K562 (cell line): Measurements from ENCODE around the gene TMEM150A. TPM values are rescaled to one million over a fixed set of nuclear protein-coding genes. Genes with fewer than 3 reads are reported as not detected.

Experiments used
- BACH1 ChIP-seq: fragments of 200-800 bp; sonication (Bioruptor generic); IDR thresholded peaks from 2 replicates; pipeline ENCODE4 v1.6.1; 2016; ENCODE audit warnings: missing genetic modification characterization, missing compliant biosample characterization
- CHCHD3 ChIP-seq: fragments of 250-450 bp; sonication (Bioruptor Pico); IDR thresholded peaks from 2 replicates; pipeline ENCODE4 v2.1.2; 2022; ENCODE audit warnings: mild to moderate bottlenecking
- GABPB2 ChIP-seq: fragments of 250-450 bp; sonication (Bioruptor Pico); conservative IDR thresholded peaks from 2 replicates; pipeline ENCODE4 v1.5.1; 2021; ENCODE audit warnings: mild to moderate bottlenecking
- NONO ChIP-seq, 2 experiments: fragments of 200-400 bp in 1 of 2; fragments of 450-650 bp in 1 of 2; formaldehyde crosslinking in 1 of 2; IDR thresholded peaks; 2 replicates each; pipeline ENCODE4 v1.6.1; 2017; ENCODE audit warnings: low read depth in 2 of 2, mild to moderate bottlenecking in 2 of 2, moderate library complexity in 2 of 2, low read length in 1 of 2
- PHF20 ChIP-seq: fragments of 450-650 bp; IDR thresholded peaks from 2 replicates; pipeline ENCODE4 v1.6.1; 2018; ENCODE audit not compliant: partially characterized antibody
- PHF8 ChIP-seq: fragments of 200-600 bp; sonication (generic); IDR thresholded peaks from 2 replicates; pipeline ENCODE4 v1.6.1; 2012; ENCODE audit warnings: mixed run types, mild to moderate bottlenecking, inconsistent platforms, low read length, moderate library complexity, borderline replicate concordance
- PYGO2 ChIP-seq: fragments of 450-650 bp; IDR thresholded peaks from 2 replicates; pipeline ENCODE4 v1.6.1; 2016; ENCODE audit warnings: mild to moderate bottlenecking, missing genetic modification characterization, moderate library complexity, missing compliant biosample characterization
- SREBF2 ChIP-seq: sonication (generic); formaldehyde crosslinking; IDR thresholded peaks from 2 replicates; pipeline ENCODE4 v1.4.0; 2020; ENCODE audit warnings: mild to moderate bottlenecking, missing genetic modification reagents
- TGIF2 ChIP-seq: sonication (generic); formaldehyde crosslinking; IDR thresholded peaks from 2 replicates; pipeline ENCODE4 v1.8.1; 2022; ENCODE audit warnings: mild to moderate bottlenecking, missing genetic modification reagents, moderate library complexity
- ZNF23 ChIP-seq: fragments of 250-450 bp; sonication (Bioruptor Pico); IDR thresholded peaks from 2 replicates; pipeline ENCODE4 v1.4.0; 2020; ENCODE audit warnings: mild to moderate bottlenecking
- ZNF778 ChIP-seq: fragments of 450-650 bp; formaldehyde crosslinking; IDR thresholded peaks from 2 replicates; pipeline ENCODE4 v1.4.0; 2020; ENCODE audit warnings: mild to moderate bottlenecking, moderate library complexity
- polyA plus RNA-seq, 8 experiments: library from polyadenylated mRNA; depleted of rRNA in 4 of 8; stranded (reverse) in 5 of 8; unstranded in 3 of 8; fragments of >200 nt; fragmentation: Nextera tagmentation in 2 of 8; fragmentation: Illumina TruSeq in 1 of 8; extraction: Ambion mirVana in 2 of 8; extraction: Trizol in 1 of 8; gene quantifications; 2 replicates each; pipeline versions ENCODE4 v1.2.1 to v1.2.3, GENCODE V29; 2011 to 2014; ENCODE audit warnings: inconsistent platforms in 1 of 8, missing spikeins in 1 of 8
- total RNA-seq, 7 experiments: library from RNA; depleted of rRNA in 6 of 7; stranded (reverse); fragments of >200 nt in 6 of 7; fragmentation: Illumina TruSeq in 2 of 7; extraction: Trizol in 2 of 7; gene quantifications; 2 replicates each; pipeline versions ENCODE4 v1.2.1 to v1.2.3, GENCODE V29; 2011 to 2021; ENCODE audit warnings: low replicate concordance in 1 of 7
- TF ChIP-seq, protein P1 (sequence below): fragments of 250-450 bp; sonication (Bioruptor Pico); IDR thresholded peaks from 2 replicates; pipeline ENCODE4 v1.5.0; 2021; ENCODE audit warnings: mild to moderate bottlenecking, moderate library complexity
- TF ChIP-seq, protein P2 (sequence below), 2 experiments: fragments of 450-650 bp; formaldehyde crosslinking in 1 of 2; IDR thresholded peaks; 2 replicates each; pipeline versions ENCODE4 v1.4.0 to v1.6.1; 2014 to 2020; ENCODE audit warnings: mild to moderate bottlenecking in 2 of 2, borderline replicate concordance in 1 of 2, low read depth in 1 of 2
- TF ChIP-seq, protein P3 (sequence below): sonication (generic); formaldehyde crosslinking; IDR thresholded peaks from 2 replicates; pipeline ENCODE4 v1.8.1; 2022; ENCODE audit warnings: missing genetic modification reagents

Gene TMEM150A
- total and polyA plus RNA-seq, 9 of the 15 experiments (the other 6 are each of a cell fraction or from before 2014, with no cell fraction given) = 3.9 to 17.1 (median 8.4) TPM

DNA sequence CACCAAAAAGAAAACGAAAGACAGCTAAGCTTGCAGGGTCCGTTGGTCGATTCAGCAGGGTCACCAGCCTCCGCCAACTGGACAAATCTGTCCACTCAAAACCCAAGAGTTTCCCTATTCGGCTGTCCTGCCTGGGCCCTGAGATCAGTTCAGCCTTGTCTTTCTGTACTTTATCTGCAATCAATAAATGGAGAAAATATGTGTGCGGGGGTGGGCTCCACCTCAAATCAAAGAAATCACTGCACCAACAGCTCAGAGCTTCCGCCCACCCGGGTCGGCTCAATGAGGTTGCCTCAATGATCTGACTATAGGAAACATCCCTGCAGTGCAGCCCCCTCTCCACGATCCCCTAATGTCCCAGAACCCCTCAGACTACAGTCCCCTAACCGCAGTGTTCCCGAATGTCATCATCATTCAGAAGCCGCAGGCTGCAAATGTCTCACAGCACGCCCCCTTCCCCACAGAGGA is 41.7 kb downstream of the TMEM150A start (continued):
- TF ChIP-seq, protein P1, sequence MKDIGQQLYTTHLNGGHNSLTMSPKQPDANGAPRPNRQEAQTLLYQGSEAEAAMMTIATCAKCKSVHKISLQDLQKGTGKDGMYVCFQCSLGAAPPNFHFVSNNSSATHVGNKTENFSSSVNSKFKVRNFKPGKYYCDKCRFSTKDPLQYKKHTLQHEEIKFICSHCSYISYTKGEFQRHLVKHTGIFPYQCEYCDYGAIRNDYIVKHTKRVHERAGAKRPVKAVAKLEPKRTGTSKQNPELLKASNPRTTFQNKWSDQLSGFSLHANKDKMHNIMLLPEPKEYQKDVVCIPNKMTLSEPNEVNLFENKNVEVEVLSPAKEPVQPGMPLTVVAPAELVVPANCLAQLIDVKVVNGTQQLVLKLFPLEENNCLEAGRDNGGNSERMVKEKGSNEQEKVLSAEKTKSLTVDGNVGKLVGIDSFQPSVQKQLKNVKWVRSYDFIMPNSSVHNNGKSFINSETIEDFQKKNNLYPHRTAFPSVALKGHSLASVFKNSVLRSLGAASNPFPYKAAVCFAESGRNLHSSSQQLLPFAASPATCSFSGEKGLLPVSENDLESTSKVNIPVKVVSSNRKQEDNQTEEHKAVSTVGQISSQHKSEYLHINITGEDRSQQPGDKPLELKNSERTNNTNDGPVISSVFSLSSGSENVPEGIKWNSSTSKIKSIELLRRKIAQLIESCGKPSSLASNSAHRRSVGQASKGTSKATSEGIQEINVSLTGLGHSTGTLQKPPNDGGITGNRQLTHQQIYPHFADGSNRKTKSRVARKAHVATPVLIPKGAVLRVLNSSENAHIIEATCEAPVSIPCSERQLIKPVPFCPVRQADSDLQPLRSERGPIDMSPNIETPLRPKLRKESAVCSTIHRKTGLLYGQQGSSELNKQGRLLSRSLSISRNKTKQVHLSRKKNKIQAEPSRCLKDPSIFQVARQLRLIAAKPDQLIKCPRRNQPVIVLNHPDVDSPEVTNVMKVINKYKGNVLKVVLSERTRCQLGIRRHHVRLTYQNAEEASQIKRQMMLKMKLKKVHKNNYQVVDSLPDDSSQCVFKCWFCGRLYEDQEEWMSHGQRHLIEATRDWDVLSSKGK (CRISPR knock-in tag) = no peak
- TF ChIP-seq GABPB2 (CRISPR knock-in tag) (no peak), PHF20 (no peak), PYGO2 (tag) (no peak), SREBF2 (CRISPR knock-in tag) (no peak), ZNF778 (CRISPR knock-in tag) (no peak), NONO (IDR thresholded peaks at IDR 0.05; ENCODE audit: low read depth in 2 of 2, low read length in 1 of 2) (no peak), CHCHD3 (CRISPR knock-in tag) (no peak), ZNF23 (CRISPR knock-in tag) (no peak), PHF8 (no peak), TGIF2 (no peak), BACH1 (no peak)
- TF ChIP-seq, protein P2, sequence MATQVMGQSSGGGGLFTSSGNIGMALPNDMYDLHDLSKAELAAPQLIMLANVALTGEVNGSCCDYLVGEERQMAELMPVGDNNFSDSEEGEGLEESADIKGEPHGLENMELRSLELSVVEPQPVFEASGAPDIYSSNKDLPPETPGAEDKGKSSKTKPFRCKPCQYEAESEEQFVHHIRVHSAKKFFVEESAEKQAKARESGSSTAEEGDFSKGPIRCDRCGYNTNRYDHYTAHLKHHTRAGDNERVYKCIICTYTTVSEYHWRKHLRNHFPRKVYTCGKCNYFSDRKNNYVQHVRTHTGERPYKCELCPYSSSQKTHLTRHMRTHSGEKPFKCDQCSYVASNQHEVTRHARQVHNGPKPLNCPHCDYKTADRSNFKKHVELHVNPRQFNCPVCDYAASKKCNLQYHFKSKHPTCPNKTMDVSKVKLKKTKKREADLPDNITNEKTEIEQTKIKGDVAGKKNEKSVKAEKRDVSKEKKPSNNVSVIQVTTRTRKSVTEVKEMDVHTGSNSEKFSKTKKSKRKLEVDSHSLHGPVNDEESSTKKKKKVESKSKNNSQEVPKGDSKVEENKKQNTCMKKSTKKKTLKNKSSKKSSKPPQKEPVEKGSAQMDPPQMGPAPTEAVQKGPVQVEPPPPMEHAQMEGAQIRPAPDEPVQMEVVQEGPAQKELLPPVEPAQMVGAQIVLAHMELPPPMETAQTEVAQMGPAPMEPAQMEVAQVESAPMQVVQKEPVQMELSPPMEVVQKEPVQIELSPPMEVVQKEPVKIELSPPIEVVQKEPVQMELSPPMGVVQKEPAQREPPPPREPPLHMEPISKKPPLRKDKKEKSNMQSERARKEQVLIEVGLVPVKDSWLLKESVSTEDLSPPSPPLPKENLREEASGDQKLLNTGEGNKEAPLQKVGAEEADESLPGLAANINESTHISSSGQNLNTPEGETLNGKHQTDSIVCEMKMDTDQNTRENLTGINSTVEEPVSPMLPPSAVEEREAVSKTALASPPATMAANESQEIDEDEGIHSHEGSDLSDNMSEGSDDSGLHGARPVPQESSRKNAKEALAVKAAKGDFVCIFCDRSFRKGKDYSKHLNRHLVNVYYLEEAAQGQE (IDR thresholded peaks at IDR 0.05; ENCODE audit: borderline replicate concordance) = no peak
- TF ChIP-seq, protein P2 (CRISPR knock-in tag; IDR thresholded peaks at IDR 0.05; ENCODE audit: low read depth) = no peak
- TF ChIP-seq, protein P3, sequence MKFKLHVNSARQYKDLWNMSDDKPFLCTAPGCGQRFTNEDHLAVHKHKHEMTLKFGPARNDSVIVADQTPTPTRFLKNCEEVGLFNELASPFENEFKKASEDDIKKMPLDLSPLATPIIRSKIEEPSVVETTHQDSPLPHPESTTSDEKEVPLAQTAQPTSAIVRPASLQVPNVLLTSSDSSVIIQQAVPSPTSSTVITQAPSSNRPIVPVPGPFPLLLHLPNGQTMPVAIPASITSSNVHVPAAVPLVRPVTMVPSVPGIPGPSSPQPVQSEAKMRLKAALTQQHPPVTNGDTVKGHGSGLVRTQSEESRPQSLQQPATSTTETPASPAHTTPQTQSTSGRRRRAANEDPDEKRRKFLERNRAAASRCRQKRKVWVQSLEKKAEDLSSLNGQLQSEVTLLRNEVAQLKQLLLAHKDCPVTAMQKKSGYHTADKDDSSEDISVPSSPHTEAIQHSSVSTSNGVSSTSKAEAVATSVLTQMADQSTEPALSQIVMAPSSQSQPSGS (CRISPR knock-in tag) = no peak
